HG03060 (cell line): ENCODE data around the gene ATP9A.

Experiments
- ATAC-seq: cut with Tn5 transposase; IDR thresholded peaks from one replicate; pipeline ENCODE4 v1.9.1; 2021; ENCODE audit warnings: low read depth, moderate number of reproducible peaks; ENCODE audit not compliant: unreplicated experiment

The ATP9A gene

DNA sequence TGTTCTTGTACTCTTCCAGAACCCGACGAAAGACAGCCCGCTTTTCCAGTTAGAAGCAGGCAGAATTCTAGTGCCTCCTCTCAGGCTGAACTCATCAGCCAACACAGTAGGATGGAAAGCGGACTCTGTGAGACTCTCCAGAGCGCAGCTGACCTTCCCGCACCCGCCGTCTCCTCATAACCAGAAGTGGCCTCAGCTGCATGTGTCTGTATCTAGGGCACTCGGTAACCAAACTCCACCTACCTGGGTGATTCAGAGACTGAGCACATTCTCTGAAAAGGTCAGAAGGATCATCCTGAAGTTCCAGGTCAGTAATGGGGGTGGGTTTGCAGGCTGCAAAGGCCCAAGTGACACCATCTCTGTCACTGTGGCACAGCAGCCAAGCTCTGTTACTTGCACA, 158.9 kb downstream of the ATP9A start:
- no peak for ATAC-seq

DNA sequence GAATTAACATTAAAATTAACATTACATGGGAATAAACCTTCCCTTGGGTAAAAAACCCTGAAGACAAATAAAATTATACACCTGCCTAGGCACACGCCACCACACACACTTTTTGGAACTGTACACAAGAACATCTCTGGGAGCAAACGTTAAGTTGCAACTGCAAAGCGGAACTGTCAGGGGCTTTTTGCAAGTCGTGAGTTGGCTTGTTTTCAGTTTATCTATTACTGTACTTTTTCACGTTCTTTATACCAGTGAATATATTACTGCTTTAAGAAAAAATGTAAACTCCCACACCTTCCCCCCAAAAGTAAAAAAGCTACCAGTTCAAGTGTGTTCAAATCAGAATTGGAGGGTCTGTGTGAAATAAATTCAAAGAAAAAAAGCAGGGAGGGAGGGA, 160.1 kb downstream of the ATP9A start:
- ATAC-seq: no peak

- ATAC-seq: no peak
Observed at GRCh38 chr20:51607170-51607569, 161.0 kb downstream of the ATP9A start.

GRCh38 chr20:51604851-51605250, 163.3 kb downstream of the ATP9A start:
- ATAC-seq: no peak

GRCh38 chr20:51602131-51602530, 166.1 kb downstream of the ATP9A start:
- no peak for ATAC-seq

DNA sequence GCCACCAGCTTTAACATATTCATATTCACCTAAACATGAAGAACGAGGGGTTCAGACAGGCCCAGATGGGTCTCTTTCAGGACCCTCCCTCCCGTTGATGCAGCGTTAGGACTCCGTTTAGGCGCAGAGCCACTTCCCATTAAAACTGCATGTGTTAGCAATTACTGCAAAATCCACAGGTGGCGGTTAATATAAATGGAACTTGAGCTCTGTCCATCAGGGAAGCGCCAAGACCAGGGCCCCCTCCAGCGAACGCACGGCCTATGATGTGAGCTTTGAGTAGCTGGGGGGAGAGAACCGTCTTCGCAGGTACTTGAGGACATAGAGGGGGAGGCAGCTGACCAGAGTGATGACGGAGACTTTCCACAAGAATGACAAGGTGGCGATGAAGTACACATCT, 167.2 kb downstream of the ATP9A start:
- ATAC-seq: no peak

DNA sequence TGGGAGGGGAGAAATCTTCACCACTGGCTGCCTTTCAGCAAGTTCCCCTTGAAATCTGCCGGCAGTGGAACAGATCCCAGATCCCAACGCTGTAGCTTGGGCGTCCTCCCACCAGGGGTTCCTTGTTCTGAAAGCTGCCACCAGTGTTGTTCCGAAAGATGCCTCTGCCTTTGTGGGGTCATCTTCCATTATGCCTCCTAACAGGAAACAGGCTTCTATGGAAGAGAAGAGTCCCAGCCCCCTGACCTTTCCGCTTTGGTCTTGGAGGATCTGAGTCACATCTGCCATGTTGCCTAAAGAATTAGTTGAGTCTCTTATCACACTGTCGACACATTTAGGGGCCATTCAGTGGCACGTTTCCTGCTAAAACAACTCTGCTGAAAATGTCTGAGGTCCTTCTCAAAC, 168.2 kb downstream of the ATP9A start:
- no peak for ATAC-seq

DNA sequence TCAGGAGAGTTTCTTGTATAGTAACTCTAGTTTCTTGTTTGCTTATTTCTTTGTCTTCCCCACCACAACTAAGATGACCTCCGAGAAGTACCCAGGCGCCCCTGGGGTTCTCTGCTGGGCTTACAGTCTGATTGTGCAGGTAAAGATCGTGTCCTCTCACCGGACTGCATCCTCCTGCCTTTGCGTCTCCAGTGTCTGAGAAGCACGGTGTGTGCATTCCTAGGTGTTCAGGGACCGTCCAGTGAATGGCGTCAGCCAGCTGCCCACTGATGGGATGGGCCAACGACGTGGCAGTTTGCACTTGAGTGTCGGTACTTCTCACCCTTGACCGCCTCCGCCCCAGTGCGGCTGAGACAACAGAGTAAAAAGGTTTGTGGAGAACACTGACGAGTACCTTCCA, 169.6 kb downstream of the ATP9A start:
- ATAC-seq: no peak

DNA sequence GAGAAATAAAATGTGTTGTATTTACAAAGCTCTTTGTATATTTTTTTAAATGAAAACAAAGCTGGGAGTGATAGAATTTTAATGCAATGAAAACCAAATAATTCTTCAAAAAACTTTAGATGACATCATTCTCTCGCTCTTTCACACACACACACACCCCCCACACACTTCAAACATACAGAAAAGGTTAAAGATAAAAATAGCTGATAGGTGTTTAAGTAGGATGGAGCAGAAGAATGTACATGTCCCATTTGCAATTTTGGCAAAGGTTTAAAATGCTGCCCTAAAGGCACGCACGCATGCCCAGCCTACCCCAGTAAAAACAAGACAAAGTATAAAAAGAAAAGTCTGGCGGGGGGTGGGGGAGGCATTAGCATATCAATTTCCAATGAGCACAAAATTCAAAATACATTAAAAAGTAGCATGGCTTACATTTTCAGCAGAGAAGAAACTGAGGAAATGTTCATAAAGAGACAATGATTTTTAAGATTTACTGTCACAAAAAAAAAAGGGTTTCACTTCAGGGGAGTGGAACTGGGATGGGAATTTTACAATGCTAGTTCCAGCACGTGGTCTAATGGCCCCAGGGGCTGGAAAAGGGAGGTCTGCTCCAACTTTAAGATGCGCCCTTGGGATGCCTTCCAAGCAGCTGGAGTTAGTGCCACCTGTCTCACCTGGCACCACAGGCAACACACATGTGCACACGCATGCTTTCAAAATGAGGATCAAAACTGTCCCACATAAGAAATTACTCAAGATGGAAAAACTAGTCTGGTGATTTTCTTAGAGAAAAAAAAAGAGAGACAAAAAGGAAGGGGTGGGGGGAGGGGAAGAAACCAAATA, 170.6 kb downstream of the ATP9A start:
- no peak for ATAC-seq

DNA sequence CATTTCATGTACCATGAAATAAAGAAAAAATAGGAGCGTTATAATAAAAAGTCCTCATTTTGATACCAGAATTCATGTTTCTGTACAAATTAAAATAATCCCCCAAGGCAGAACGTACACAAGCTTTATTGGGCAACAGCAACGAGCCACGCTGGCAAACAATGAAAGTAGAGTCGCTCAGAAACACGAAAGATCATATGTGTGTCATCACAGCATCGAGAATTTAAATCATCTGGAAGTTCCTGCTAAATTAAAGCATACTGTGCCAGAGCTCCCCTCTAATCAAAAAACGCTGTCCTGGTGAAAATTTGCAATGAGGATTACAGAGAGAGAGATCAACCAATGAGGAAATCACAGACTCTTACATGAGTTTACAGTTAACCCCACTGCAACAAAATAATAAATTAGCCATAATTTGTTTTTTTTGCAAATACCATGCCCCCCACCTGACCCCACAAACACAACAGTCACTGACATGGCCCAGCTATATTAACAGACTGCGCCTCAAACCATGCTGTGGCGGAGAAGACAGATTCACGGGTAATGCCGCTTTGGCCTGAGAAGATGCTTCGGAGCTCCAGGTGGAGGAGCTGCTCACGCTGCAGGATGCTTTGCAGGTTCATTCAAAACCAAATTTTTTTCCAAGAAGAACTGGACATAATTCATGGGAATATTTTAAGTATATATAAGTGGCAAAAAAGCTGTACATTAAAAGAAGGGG, 171.4 kb downstream of the ATP9A start:
- no peak for ATAC-seq

DNA sequence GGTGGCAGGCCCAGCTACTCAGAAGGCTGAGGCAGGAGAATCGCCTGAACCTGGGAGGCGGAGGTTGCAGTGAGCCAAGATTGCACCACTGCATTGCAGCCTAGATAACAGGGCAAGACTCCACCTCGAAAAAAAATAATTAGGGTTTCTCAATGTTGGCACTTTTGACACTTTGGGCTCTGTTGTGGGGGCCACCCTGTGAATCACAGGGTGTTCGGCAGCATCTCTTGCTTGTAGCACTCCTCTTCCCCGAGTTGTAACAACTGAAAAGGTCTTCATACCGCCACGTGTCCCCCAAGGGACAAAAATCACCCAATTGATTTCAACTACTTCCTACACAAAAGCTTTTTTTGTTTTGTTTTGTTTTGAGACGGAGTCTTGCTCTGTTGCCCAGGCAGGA, 172.4 kb downstream of the ATP9A start:
- ATAC-seq: no peak

- peak; percentile 82 for ATAC-seq
Observed at GRCh38 chr20:51595058-51595532, 173.1 kb downstream of the ATP9A start.

- no peak for ATAC-seq
Observed at GRCh38 chr20:51594236-51595057, 173.7 kb downstream of the ATP9A start.

GRCh38 chr20:51593584-51593983, 174.6 kb downstream of the ATP9A start:
- no peak for ATAC-seq

GRCh38 chr20:51592564-51592963, 175.6 kb downstream of the ATP9A start:
- ATAC-seq: no peak

GRCh38 chr20:51591871-51592270, 176.3 kb downstream of the ATP9A start:
- no peak for ATAC-seq

- ATAC-seq: no peak
Observed at GRCh38 chr20:51588762-51589161, 179.4 kb downstream of the ATP9A start.

- ATAC-seq: no peak
Observed at GRCh38 chr20:51587145-51587544, 181.0 kb downstream of the ATP9A start.

DNA sequence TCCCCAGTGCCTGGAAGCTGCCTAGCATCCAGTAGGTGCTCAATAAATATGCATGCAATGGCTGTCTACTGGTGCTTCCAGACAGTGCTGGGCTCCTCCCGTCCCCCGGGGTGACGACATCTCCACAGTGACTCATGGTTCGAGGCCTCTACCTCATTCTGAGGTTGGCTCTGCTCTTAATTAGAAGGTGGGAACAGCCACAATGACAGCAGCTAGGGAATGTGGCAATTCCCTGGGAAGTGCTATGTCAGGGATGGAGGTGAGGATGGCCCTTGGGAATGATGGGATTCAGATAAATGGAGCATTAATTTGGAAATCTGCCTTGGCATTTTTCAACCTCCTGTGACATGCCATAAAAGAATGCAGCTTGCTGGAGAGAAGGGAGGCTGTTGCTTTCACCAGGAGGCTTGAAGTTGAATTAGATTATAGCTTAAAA, 182.2 kb downstream of the ATP9A start:
- no peak for ATAC-seq

DNA sequence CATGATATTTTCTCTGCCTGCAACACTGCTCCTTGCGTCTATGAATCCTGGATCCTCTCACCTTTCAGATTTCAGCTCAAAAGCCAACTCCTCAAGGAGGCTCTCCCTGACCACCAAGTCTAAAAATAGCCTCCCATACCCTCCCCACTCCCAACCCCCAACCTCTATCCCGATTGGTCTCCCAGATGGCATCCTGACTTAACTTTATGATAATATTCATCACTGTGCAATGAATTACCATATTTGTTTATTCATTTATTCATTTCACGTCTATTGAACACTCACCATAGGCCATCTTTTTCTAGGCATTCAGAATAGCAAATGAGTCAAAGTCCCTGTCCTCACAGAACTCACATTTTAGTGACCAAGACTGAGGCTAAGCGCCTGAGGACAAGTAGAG, 183.0 kb downstream of the ATP9A start:
- ATAC-seq: no peak

DNA sequence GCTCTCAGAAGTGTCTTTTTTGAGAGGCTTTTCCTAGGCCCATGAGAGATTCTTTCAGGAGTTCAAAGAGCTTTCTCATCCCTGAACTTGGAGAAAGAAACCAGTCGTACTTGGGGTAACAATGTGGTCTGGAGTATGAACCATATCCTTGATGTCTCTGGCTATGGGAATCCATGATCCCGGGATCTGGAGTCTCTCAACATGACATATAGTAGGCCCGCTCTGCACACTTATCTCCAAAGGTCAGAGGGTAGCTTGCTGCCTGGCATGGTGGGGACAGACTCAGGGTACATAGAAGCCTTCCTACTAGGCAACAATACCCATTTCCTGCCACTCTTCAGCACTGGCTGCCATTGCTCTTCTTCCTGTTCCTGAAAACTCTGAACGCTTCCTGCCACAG, 183.5 kb downstream of the ATP9A start:
- no peak for ATAC-seq
